ENCODE measurements around the gene MPZ.

MPZ gene

DNA sequence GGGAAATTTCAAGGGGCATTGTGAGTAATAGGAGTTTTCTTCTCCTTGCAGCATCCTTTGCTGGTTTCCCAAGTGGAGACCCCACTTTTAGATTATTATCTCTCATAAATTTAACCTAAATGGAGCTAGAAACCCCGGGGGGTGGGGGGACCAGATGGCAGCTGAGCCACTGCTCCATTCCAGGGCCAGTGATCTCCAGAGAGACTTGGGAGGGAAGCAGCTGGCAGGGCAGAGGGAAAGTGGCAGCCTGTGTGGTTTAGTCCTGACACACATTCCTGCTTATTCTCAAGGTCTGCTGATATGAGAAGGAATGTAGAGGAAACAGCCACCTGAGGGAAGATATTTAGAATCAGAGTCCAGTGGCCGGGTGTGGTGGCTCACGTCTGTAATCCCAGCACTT lies 34.9 kb downstream of the MPZ start:
- ChIA-PET CTCF (interaction anchor here (1.5 to 2.1 kb wide), 3 partner anchors 16 to 48 kb away, joined by 5 to 12 read pairs (median 10); partner anchors contain the start of genes PCP4L1 and TOMM40L), POLR2A (no interaction called here)
- no peak for DNase-seq (ENCODE audit: low read depth, low spot score)
- H3K4me3 ChIP-seq (ENCODE audit: low read depth, low read length) = no peak overlapping the region
- TF ChIP-seq, protein P1, sequence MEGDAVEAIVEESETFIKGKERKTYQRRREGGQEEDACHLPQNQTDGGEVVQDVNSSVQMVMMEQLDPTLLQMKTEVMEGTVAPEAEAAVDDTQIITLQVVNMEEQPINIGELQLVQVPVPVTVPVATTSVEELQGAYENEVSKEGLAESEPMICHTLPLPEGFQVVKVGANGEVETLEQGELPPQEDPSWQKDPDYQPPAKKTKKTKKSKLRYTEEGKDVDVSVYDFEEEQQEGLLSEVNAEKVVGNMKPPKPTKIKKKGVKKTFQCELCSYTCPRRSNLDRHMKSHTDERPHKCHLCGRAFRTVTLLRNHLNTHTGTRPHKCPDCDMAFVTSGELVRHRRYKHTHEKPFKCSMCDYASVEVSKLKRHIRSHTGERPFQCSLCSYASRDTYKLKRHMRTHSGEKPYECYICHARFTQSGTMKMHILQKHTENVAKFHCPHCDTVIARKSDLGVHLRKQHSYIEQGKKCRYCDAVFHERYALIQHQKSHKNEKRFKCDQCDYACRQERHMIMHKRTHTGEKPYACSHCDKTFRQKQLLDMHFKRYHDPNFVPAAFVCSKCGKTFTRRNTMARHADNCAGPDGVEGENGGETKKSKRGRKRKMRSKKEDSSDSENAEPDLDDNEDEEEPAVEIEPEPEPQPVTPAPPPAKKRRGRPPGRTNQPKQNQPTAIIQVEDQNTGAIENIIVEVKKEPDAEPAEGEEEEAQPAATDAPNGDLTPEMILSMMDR (IDR thresholded peaks at IDR 0.05; ENCODE audit: insufficient read depth, low read length, missing control alignments) = no peak

DNA sequence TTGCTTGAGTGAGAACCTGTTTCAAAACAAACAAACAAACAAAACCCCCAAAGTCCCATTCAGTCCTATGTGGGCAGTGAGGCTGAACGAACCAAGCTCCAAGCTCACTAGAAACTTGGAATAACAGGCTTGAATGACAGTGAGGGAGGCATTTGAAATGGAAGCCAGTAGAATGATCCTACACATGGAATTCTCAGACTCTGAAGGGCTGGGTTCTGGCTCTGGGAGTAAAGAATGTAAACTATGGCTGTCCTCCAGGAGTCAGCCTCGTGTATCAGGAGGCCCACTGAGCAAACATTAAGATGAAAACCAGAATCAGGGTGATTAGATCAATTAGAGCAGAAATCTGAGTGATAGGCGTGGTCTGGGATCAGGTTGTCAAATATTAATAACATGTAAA lies 36.4 kb downstream of the MPZ start:
- DNase-seq (ENCODE audit: low read depth, low spot score) = no peak
- H3K4me3 ChIP-seq (ENCODE audit: low read depth, low read length) = no peak overlapping the region
- TF ChIP-seq, protein P1 (IDR thresholded peaks at IDR 0.05; ENCODE audit: insufficient read depth, low read length, missing control alignments) = no peak
- ChIA-PET POLR2A (no interaction called here), CTCF (interaction anchor here (1.3 to 2.1 kb wide), 4 partner anchors 15 to 47 kb away, joined by 4 to 12 read pairs (median 8); partner anchors contain the start of genes PCP4L1 and TOMM40L)

DNA sequence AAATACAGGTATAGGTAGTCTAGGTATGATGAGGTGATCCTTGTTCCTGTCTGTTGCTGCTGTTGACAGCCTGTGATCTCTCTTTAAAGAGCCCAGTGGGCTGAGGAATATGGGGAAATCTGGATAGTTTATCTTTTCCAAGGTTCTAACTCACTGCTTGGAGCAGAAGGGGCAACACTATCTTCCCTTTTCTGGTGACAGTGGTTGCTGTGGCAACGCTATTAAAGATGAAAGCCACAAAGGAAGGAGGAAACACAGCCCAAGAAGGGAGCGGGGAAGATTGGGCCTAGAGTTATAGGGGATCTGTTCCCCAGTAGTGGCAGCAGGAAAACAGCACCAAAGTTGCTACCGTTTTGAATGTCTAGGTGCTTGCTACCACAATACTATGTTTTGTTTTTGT lies 42.4 kb downstream of the MPZ start:
- CTCF ChIA-PET = interaction anchor here (1.0 to 1.7 kb wide), 3 partner anchors 15 to 115 kb away, joined by 3 to 5 read pairs (median 4); no protein-coding TSS in a partner anchor
- TF ChIP-seq, protein P1 (IDR thresholded peaks at IDR 0.05; ENCODE audit: insufficient read depth, low read length, missing control alignments) = no peak
- POLR2A ChIA-PET = no interaction called here
- H3K4me3 ChIP-seq (ENCODE audit: low read depth, low read length) = no peak overlapping the region
- DNase-seq (ENCODE audit: low read depth, low spot score) = no peak

DNA sequence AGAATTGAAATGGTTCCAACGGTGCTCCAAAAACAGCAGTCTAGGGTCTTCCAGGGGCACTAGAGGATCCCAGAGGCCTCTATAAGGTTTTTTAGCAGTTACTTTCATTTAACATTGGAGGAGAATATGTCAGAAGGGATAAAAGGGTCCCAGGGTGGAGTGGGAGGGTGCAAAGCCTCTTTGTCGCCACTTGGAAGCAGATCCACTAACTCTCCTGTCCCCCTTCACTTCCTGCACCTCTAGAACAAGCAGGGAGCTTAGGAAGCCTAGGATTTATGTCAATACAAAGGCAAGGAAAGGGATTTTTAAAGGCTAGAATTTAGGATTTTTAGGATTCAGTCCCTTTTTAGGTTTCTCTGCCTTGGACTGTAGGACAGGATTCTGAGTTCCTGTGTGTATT lies 42.9 kb downstream of the MPZ start:
- no peak overlapping the region for H3K4me3 ChIP-seq (ENCODE audit: low read depth, low read length)
- TF ChIP-seq, protein P1 (IDR thresholded peaks at IDR 0.05; ENCODE audit: insufficient read depth, low read length, missing control alignments) = no peak
- DNase-seq (ENCODE audit: low read depth, low spot score) = no peak
- ChIA-PET POLR2A (no interaction called here), CTCF (interaction anchor here (1.0 to 1.7 kb wide), 5 partner anchors 14 to 115 kb away, joined by 3 to 6 read pairs (median 4); no protein-coding TSS in a partner anchor)

DNA sequence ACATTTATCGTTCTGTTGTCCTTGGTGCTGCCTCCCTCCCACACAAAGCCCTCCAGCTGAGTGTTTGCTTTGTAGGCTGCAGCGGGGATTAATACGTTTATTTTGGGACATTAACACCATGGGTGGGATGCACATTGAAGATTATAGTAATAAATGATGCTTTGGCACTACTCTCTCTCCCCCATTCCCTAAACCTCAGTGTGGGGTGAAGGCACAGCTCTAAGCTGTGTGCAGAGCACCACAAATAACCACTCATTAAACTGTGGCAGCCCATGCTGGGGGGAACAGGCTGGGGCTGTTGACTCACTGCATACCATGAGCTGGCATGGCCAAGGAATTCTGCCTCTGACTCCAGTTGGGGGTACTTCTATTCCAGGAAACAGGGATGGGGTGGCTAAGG lies 43.6 kb downstream of the MPZ start:
- ChIA-PET CTCF (interaction anchor here (1.0 to 1.7 kb wide), 5 partner anchors 14 to 116 kb away, joined by 3 to 6 read pairs (median 4); no protein-coding TSS in a partner anchor), POLR2A (interaction anchor here (0.6 kb wide), 1 partner anchor 81 kb away, joined by 3 read pairs; no protein-coding TSS in a partner anchor)
- no peak overlapping the region for H3K4me3 ChIP-seq (ENCODE audit: low read depth, low read length)
- TF ChIP-seq, protein P1 (IDR thresholded peaks at IDR 0.05; ENCODE audit: insufficient read depth, low read length, missing control alignments) = no peak
- no peak for DNase-seq (ENCODE audit: low read depth, low spot score)

DNA sequence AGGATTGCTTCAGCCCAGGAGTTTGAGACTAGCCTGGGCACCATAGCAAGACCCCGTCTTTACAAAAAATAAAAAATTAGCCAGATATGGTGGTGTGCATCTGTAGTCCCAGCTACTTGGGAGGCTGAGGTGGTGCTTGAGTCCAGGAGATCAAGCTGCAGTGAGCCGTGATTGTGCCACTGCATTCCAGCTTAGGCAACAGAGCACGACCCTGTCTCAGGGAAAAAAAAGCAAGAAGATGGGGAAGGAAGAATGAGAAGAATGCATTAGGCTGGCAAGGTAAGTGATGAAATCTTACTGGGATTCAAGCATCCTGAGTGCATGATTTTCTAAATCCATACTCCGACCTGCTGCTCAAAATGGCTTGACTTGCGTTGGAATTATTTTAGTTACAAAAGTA lies 44.5 kb downstream of the MPZ start:
- ChIA-PET POLR2A (interaction anchor here (0.6 kb wide), 1 partner anchor 82 kb away, joined by 3 read pairs; no protein-coding TSS in a partner anchor), CTCF (no interaction called here)
- H3K4me3 ChIP-seq (ENCODE audit: low read depth, low read length) = no peak overlapping the region
- TF ChIP-seq, protein P1 (IDR thresholded peaks at IDR 0.05; ENCODE audit: insufficient read depth, low read length, missing control alignments) = no peak
- no peak for DNase-seq (ENCODE audit: low read depth, low spot score)

All from AG04449 (cell line).